T-helper 2 cell (primary cell): ENCODE results near the gene ATF4.
"Not testable (repeated sequence)": the region's sequence is repeated elsewhere in the genome, so short reads cannot be mapped to it uniquely, and the experiment has no call there.

Experiments
- DNase-seq, 5 experiments: peaks; one replicate each; pipeline versions ENCODE4 v3.0.0 to v3.0.0-alpha.2; 2012 to 2022

The ATF4 gene

GRCh38 chr22:39511226-39511625 is 9.1 kb upstream of the ATF4 start:
- DNase-seq, result no peak

GRCh38 chr22:39512026-39512425 is 8.3 kb upstream of the ATF4 start:
- no peak for DNase-seq

GRCh38 chr22:39513791-39514190 is 6.6 kb upstream of the ATF4 start:
- no peak for DNase-seq

GRCh38 chr22:39514373-39514973 is 5.9 kb upstream of the ATF4 start:
- no peak for DNase-seq

- no peak for DNase-seq
Observed at GRCh38 chr22:39515266-39516050, 4.9 kb upstream of the ATF4 start.

- no peak for DNase-seq
Observed at GRCh38 chr22:39517470-39517869, 2.9 kb upstream of the ATF4 start.

GRCh38 chr22:39518144-39518786 is 2.1 kb upstream of the ATF4 start:
- DNase-seq, result no peak

- peak in 1 of 5 experiments; percentile 49 for DNase-seq
Observed at GRCh38 chr22:39518996-39519680, 1.2 kb upstream of the ATF4 start.

- DNase-seq, result peak in 4 of 5 experiments; percentile 87 to 100 (median 94)
Observed at GRCh38 chr22:39519681-39520225, 609 bp upstream of the ATF4 start.

GRCh38 chr22:39521106-39521885 is 934 bp downstream of the ATF4 start:
- not testable (repeated sequence) for DNase-seq

- not testable (repeated sequence) for DNase-seq
Observed at GRCh38 chr22:39522091-39522490, 1.7 kb downstream of the ATF4 start.

- DNase-seq, result peak in 2 of 5 experiments; percentile 12 to 74
Observed at GRCh38 chr22:39522567-39523300, 2.4 kb downstream of the ATF4 start.

GRCh38 chr22:39524089-39524752 is 3.9 kb downstream of the ATF4 start:
- DNase-seq, result no peak

- DNase-seq, result no peak
Observed at GRCh38 chr22:39524753-39525657, 4.6 kb downstream of the ATF4 start.

GRCh38 chr22:39525658-39525975 is 5.3 kb downstream of the ATF4 start:
- DNase-seq, result no peak

- DNase-seq, result peak in 2 of 5 experiments; percentile 56 to 60
Observed at GRCh38 chr22:39526736-39527171, 6.4 kb downstream of the ATF4 start.

GRCh38 chr22:39527481-39527961 is 7.2 kb downstream of the ATF4 start:
- no peak for DNase-seq

- DNase-seq, result no peak
Observed at GRCh38 chr22:39528080-39528661, 7.8 kb downstream of the ATF4 start.
